Lower lobe of right lung (tissue), 2 donors: Measurements from ENCODE around the gene SARS1. TPM values are rescaled to one million over a fixed set of nuclear protein-coding genes. Genes with fewer than 3 reads are reported as not detected.

Experiments used
- ATAC-seq, 2 donors: fragments of 200-7000 bp; cut with Tn5 transposase; one replicate each; pipeline ENCODE4 v1.9.1; 2020 to 2022; ENCODE audit warnings: mild to moderate bottlenecking in 2 of 2, moderate library complexity in 2 of 2
- DNase-seq: peaks from one replicate; pipeline ENCODE4 v3.0.0-alpha.2; 2020
- H3K27ac ChIP-seq: fragments of 200-600 bp; one replicate; pipeline ENCODE4 v1.8.0; 2022
- H3K27me3 ChIP-seq: fragments of 200-600 bp; one replicate; pipeline ENCODE4 v1.8.0; 2022; ENCODE audit warnings: low read depth
- H3K36me3 ChIP-seq: fragments of 200-600 bp; one replicate; pipeline ENCODE4 v1.8.0; 2022; ENCODE audit warnings: mild to moderate bottlenecking
- H3K4me1 ChIP-seq: fragments of 200-600 bp; one replicate; pipeline ENCODE4 v1.8.0; 2022
- H3K4me3 ChIP-seq: fragments of 200-600 bp; one replicate; pipeline ENCODE4 v1.8.0; 2022; ENCODE audit warnings: mild to moderate bottlenecking
- H3K9me3 ChIP-seq: fragments of 200-600 bp; one replicate; pipeline ENCODE4 v1.8.0; 2022
- intact Hi-C: fragments of 100-400 bp; cut with DNase I; formaldehyde crosslinking; loops from one replicate; pipeline ENCODE4 v1.11.0; 2022
- total RNA-seq: library from RNA; stranded (reverse); fragmentation: NEBNext Ultra II Directional; extraction: Animal tissue kit (Norgen Biotek cat#: 25700); gene quantifications from one replicate; pipeline ENCODE4 v1.2.1, GENCODE V29; 2021
- TF ChIP-seq, protein P1 (sequence below): fragments of 200-600 bp; IDR thresholded peaks from one replicate; pipeline ENCODE4 v1.8.0; 2022; ENCODE audit warnings: antibody characterized with exemption, mild to moderate bottlenecking
- donor health status: DM: no; HTN: yes; CAD: no; lungs with severe emphysema.

Gene SARS1
- total RNA-seq, 1 donor from 2014 or later, result 188 TPM

DNA sequence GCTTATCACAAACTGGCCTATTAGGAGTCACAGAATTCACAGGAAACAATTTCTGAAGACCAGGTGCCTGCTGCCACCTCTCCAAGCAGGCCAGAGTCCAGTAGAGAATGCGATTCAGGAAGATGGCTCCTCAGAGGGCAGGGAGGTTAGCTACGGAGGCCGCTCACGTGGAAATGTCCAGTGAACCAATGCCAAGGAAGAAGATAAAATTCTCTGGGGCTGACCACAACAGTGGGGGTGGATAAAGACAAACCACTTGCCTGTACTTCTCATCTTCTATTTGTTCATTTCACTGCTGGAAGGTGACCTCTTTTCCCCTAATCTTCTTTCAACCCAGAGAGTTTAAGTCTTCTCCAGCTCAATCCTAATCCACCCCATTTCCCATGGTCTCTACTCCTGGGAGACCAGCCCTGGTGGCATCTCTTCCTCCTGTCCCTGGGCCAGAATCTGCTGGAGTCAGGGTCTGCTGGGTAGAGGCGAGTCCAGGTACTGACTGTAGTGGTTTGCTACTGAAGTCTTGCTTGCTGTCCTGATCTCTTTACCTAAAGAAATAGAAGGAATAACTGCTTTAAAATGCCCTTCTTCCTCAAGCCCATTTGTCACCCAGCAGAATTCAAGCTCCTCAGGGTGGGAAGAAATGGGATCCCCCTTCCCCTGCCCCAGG, 66.0 kb downstream of the SARS1 start:
- H3K4me1 ChIP-seq, result peaks cover 54% of the 10 kb centered on the region
- ATAC-seq, result no peak
- intact Hi-C loops, result loop anchor here (10.0 kb wide), 1 partner anchor 125 kb away; no protein-coding TSS in a partner anchor

DNA sequence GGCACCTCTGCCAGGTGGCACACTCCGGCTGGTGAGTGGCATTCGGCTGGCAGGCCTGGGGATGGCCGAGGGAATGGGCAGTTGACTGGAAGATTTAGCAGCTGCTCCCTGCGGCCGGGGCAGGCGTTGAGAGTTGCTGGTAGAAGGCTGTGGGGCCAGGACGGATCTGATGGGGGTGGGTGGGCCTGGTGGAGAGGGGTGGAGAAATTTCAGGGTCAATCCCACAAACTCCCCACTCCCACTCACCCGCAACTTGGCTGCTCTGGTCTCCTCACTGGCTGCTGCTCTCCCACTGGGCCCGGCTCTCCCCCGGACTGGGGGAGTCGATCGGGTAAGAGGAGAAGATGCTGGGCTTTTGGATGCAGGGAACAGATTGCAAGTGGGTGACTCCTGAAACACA, 67.1 kb downstream of the SARS1 start:
- Histone ChIP-seq H3K27ac (no peak overlapping the region), H3K36me3 (no peaks in the 10 kb centered on the region), H3K4me3 (no peak overlapping the region), H3K27me3 (no peaks in the 10 kb centered on the region), H3K9me3 (no peaks in the 10 kb centered on the region), H3K4me1 (peaks cover 44% of the 10 kb centered on the region)
- DNase-seq, result no peak
- intact Hi-C loops, result no loop called here
- TF ChIP-seq, protein P1, sequence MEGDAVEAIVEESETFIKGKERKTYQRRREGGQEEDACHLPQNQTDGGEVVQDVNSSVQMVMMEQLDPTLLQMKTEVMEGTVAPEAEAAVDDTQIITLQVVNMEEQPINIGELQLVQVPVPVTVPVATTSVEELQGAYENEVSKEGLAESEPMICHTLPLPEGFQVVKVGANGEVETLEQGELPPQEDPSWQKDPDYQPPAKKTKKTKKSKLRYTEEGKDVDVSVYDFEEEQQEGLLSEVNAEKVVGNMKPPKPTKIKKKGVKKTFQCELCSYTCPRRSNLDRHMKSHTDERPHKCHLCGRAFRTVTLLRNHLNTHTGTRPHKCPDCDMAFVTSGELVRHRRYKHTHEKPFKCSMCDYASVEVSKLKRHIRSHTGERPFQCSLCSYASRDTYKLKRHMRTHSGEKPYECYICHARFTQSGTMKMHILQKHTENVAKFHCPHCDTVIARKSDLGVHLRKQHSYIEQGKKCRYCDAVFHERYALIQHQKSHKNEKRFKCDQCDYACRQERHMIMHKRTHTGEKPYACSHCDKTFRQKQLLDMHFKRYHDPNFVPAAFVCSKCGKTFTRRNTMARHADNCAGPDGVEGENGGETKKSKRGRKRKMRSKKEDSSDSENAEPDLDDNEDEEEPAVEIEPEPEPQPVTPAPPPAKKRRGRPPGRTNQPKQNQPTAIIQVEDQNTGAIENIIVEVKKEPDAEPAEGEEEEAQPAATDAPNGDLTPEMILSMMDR, result no peak
- ATAC-seq, result no peak

More for the DNA sequence above, 66.0 kb downstream of the SARS1 start:
- Histone ChIP-seq H3K27me3 (no peaks in the 10 kb centered on the region), H3K36me3 (no peaks in the 10 kb centered on the region), H3K9me3 (no peaks in the 10 kb centered on the region), H3K27ac (no peak overlapping the region), H3K4me3 (no peak overlapping the region)
- TF ChIP-seq, protein P1, result no peak
- no peak for DNase-seq

DNA sequence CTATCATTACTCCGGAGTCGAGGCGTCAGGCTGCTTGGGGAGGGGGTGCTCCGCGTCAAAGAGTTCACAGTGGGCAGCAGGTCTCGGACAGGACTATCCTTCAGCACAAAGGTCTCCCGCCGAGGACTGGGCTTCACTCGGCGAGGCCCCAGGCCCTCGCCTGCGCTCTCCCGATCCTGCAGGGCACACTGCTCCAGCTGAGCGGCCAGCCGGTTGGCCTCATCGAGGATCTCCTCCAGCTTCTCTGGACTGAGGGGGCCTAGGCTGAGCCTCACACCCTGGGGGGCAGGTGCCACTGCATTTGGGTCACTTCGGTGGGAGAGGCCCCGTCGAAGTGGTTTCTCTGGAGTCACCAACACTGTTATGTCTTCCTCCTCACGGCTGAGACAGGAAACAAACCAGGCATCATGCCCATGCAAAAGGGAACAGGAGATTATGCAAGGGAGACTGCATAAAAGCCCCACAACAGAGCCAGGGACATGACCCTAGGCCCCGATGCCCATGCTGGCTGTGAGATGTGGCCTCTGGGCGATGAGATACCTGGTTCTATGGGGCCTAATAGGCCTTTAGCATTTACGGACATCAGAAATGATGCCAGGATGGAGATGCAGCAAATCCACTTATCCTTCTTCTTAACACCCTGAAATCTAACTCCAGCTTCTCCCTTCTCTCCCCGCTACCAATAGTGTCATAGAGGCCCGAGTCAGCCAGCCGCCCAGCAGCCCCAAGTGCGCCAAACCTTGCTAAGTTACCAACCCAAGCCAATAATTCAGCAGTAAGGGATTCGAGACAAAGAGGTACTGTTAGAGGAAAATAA, 68.2 kb downstream of the SARS1 start:
- intact Hi-C loops, result no loop called here
- H3K27ac ChIP-seq, result peak overlapping the region; percentile 64
- peaks cover 38% of the 10 kb centered on the region for H3K4me1 ChIP-seq
- ATAC-seq, result no peak
- H3K9me3 ChIP-seq, result no peaks in the 10 kb centered on the region
- H3K4me3 ChIP-seq, result peak overlapping the region; percentile 77
- TF ChIP-seq, protein P1, result no peak
- no peaks in the 10 kb centered on the region for H3K27me3 ChIP-seq
- H3K36me3 ChIP-seq, result no peaks in the 10 kb centered on the region
- DNase-seq, result no peak

DNA sequence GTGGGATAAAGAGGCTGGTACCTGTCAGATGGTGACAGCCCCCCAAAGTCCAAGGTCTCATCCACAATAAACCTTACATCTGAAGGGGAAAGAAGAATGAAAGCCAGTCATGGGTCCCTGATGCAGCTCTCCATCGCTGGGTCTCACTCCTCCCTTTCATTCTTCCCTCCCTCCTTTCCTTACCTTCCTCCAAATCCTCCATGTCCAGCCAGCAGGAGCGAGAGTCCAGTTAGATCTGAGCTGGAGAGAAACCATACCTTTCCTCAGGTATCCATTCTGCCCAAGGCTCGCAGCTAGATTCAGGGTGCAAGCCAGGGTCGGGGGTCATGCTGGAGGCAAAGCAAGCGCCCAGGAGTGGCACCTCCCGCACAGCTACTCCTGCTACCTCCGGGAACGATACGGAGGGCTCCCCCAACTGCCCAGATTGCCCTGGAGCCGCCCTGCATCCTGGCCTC, 68.8 kb downstream of the SARS1 start:
- DNase-seq, result no peak
- H3K4me3 ChIP-seq, result peak overlapping the region; percentile 77
- H3K36me3 ChIP-seq, result no peaks in the 10 kb centered on the region
- TF ChIP-seq, protein P1, result no peak
- ATAC-seq, result no peak
- no peaks in the 10 kb centered on the region for H3K27me3 ChIP-seq
- H3K4me1 ChIP-seq, result peaks cover 31% of the 10 kb centered on the region
- peak overlapping the region; percentile 91 for H3K27ac ChIP-seq
- intact Hi-C loops, result no loop called here
- H3K9me3 ChIP-seq, result no peaks in the 10 kb centered on the region

DNA sequence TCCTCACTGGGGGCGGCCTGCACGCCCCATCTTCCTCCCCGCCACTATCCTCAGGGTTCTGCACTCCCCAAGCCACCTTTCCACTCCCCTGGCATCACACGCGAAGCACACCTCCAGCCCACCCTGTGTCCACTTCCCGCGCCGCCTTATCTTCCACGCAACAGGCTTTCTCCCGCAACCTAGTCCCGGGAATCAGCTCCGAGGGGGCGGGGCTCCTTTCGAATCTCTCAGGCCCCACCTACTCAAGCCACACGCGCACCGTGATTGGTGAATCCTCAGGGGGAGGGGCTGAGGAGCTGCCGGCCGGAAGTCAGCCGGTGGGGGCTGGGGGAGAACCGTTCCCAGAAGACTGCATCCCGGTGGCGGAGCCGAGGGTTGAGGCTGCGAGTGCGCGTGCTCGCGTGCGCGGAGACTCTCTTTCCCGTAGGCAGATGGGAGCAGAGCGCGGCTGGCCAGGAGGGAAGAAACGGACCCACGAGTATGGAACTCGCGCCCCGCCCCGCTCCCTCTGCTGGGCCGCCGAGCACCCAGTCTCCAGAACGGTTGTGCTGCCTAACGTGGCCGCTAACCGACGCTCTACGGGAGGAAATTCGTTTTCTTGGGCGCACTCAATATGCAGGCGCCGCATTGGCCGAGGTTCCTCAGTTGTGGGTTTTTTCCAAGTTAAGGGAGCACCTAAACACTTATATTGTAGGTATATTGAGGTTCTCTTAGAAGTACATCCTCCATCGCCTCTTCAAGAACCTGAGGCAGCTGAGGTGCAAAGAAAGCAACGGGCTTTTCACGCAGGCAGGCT, 69.4 kb downstream of the SARS1 start, which contains the start of gene PSRC1:
Gene PSRC1 (minus strand): TSS at position 194 of the 796 bp plus-strand sequence.
- no peaks in the 10 kb centered on the region for H3K36me3 ChIP-seq
- H3K9me3 ChIP-seq, result no peaks in the 10 kb centered on the region
- H3K4me3 ChIP-seq, result peak within 1 kb of the TSS; percentile 77
- H3K4me1 ChIP-seq, result peaks cover 27% of the 10 kb centered on the region
- TF ChIP-seq, protein P1, result peak; percentile 51
- peak within 1 kb of the TSS; percentile 91 for H3K27ac ChIP-seq
- ATAC-seq (peak; percentile 99), DNase-seq (peak; percentile 96)
- no peaks in the 10 kb centered on the region for H3K27me3 ChIP-seq
- intact Hi-C loops, result no loop called here
